Measurements from ENCODE around the gene CASKIN2.

The CASKIN2 gene

GRCh38 chr17:75546181-75546580 lies 30.8 kb upstream of the CASKIN2 start:
- Histone ChIP-seq H3K27me3 (ENCODE audit: control insufficient read depth, insufficient read depth, low read length) (no peaks in the 10 kb centered on the region), H3K36me3 (ENCODE audit: control insufficient read depth, insufficient read depth, low read length) (no peaks in the 10 kb centered on the region), H3K27ac (ENCODE audit: low read length) (no peak overlapping the region), H3K4me3 (ENCODE audit: low read length) (no peak overlapping the region), H3K9me3 (ENCODE audit: control insufficient read depth, insufficient read depth, low read length) (no peaks in the 10 kb centered on the region), H3K4me1 (ENCODE audit: control insufficient read depth, insufficient read depth, low read length) (peaks cover 7% of the 10 kb centered on the region)
- DNase-seq (ENCODE audit: low read depth, low spot score): no peak
- no CpG with 5 or more reads among the region's 13 CpGs for WGBS (ENCODE audit: insufficient coverage, insufficient read length)

- no peak for DNase-seq (ENCODE audit: low read depth, low spot score)
- peaks cover 6% of the 10 kb centered on the region; the same call in 1 of the 2 replicates for H3K4me1 ChIP-seq (ENCODE audit: control insufficient read depth, insufficient read depth, low read length)
- no peaks in the 10 kb centered on the region for H3K27me3 ChIP-seq (ENCODE audit: control insufficient read depth, insufficient read depth, low read length)
- no peaks in the 10 kb centered on the region for H3K36me3 ChIP-seq (ENCODE audit: control insufficient read depth, insufficient read depth, low read length)
- no CpG with 5 or more reads among the region's 8 CpGs for WGBS (ENCODE audit: insufficient coverage, insufficient read length)
- H3K27ac ChIP-seq (ENCODE audit: low read length): no peak overlapping the region
- H3K4me3 ChIP-seq (ENCODE audit: low read length): no peak overlapping the region
- H3K9me3 ChIP-seq (ENCODE audit: control insufficient read depth, insufficient read depth, low read length): no peaks in the 10 kb centered on the region
Measured at GRCh38 chr17:75544250-75544649, 28.9 kb upstream of the CASKIN2 start.

GRCh38 chr17:75542728-75543336 lies 27.5 kb upstream of the CASKIN2 start:
- Histone ChIP-seq H3K9me3 (ENCODE audit: control insufficient read depth, insufficient read depth, low read length) (no peaks in the 10 kb centered on the region), H3K4me3 (ENCODE audit: low read length) (no peak overlapping the region), H3K36me3 (ENCODE audit: control insufficient read depth, insufficient read depth, low read length) (no peaks in the 10 kb centered on the region), H3K4me1 (ENCODE audit: control insufficient read depth, insufficient read depth, low read length) (0 out of 2 replicates have a peak, but pooled peaks cover 1% of the 10 kb centered on the region), H3K27ac (ENCODE audit: low read length) (no peak overlapping the region), H3K27me3 (ENCODE audit: control insufficient read depth, insufficient read depth, low read length) (no peaks in the 10 kb centered on the region)
- WGBS (ENCODE audit: insufficient coverage, insufficient read length): no CpG with 5 or more reads among the region's 15 CpGs
- no peak for DNase-seq (ENCODE audit: low read depth, low spot score)

- H3K27me3 ChIP-seq (ENCODE audit: control insufficient read depth, insufficient read depth, low read length): no peaks in the 10 kb centered on the region
- H3K9me3 ChIP-seq (ENCODE audit: control insufficient read depth, insufficient read depth, low read length): no peaks in the 10 kb centered on the region
- H3K4me1 ChIP-seq (ENCODE audit: control insufficient read depth, insufficient read depth, low read length): 0 out of 2 replicates have a peak, but pooled peaks cover 1% of the 10 kb centered on the region
- no peak for DNase-seq (ENCODE audit: low read depth, low spot score)
- no peaks in the 10 kb centered on the region for H3K36me3 ChIP-seq (ENCODE audit: control insufficient read depth, insufficient read depth, low read length)
- WGBS (ENCODE audit: insufficient coverage, insufficient read length): no CpG with 5 or more reads among the region's 8 CpGs
- H3K4me3 ChIP-seq (ENCODE audit: low read length): no peak overlapping the region
- no peak overlapping the region for H3K27ac ChIP-seq (ENCODE audit: low read length)
Measured at GRCh38 chr17:75542229-75542628, 26.9 kb upstream of the CASKIN2 start.

GRCh38 chr17:75540923-75541503 lies 25.7 kb upstream of the CASKIN2 start:
- no peaks in the 10 kb centered on the region for H3K27me3 ChIP-seq (ENCODE audit: control insufficient read depth, insufficient read depth, low read length)
- no peak overlapping the region for H3K27ac ChIP-seq (ENCODE audit: low read length)
- 0 out of 2 replicates have a peak, but pooled peaks cover 1% of the 10 kb centered on the region for H3K4me1 ChIP-seq (ENCODE audit: control insufficient read depth, insufficient read depth, low read length)
- H3K9me3 ChIP-seq (ENCODE audit: control insufficient read depth, insufficient read depth, low read length): no peaks in the 10 kb centered on the region
- no CpG with 5 or more reads among the region's 4 CpGs for WGBS (ENCODE audit: insufficient coverage, insufficient read length)
- H3K36me3 ChIP-seq (ENCODE audit: control insufficient read depth, insufficient read depth, low read length): no peaks in the 10 kb centered on the region
- no peak for DNase-seq (ENCODE audit: low read depth, low spot score)
- no peak overlapping the region for H3K4me3 ChIP-seq (ENCODE audit: low read length)

GRCh38 chr17:75539967-75540729 lies 24.8 kb upstream of the CASKIN2 start:
- H3K27me3 ChIP-seq (ENCODE audit: control insufficient read depth, insufficient read depth, low read length): no peaks in the 10 kb centered on the region
- H3K4me3 ChIP-seq (ENCODE audit: low read length): no peak overlapping the region
- H3K36me3 ChIP-seq (ENCODE audit: control insufficient read depth, insufficient read depth, low read length): no peaks in the 10 kb centered on the region
- no peaks in the 10 kb centered on the region for H3K9me3 ChIP-seq (ENCODE audit: control insufficient read depth, insufficient read depth, low read length)
- DNase-seq (ENCODE audit: low read depth, low spot score): no peak
- H3K4me1 ChIP-seq (ENCODE audit: control insufficient read depth, insufficient read depth, low read length): 0 out of 2 replicates have a peak, but pooled peaks cover 1% of the 10 kb centered on the region
- no peak overlapping the region for H3K27ac ChIP-seq (ENCODE audit: low read length)
- WGBS (ENCODE audit: insufficient coverage, insufficient read length): no CpG with 5 or more reads among the region's 13 CpGs

GRCh38 chr17:75536366-75536765 lies 21.0 kb upstream of the CASKIN2 start:
- Histone ChIP-seq H3K4me1 (ENCODE audit: control insufficient read depth, insufficient read depth, low read length) (no peaks in the 10 kb centered on the region), H3K27me3 (ENCODE audit: control insufficient read depth, insufficient read depth, low read length) (no peaks in the 10 kb centered on the region), H3K4me3 (ENCODE audit: low read length) (no peak overlapping the region), H3K27ac (ENCODE audit: low read length) (no peak overlapping the region), H3K9me3 (ENCODE audit: control insufficient read depth, insufficient read depth, low read length) (no peaks in the 10 kb centered on the region), H3K36me3 (ENCODE audit: control insufficient read depth, insufficient read depth, low read length) (no peaks in the 10 kb centered on the region; the same call in 1 of the 2 replicates)
- no peak for DNase-seq (ENCODE audit: low read depth, low spot score)
- no CpG with 5 or more reads among the region's 10 CpGs for WGBS (ENCODE audit: insufficient coverage, insufficient read length)

GRCh38 chr17:75535871-75536270 lies 20.5 kb upstream of the CASKIN2 start:
- no peak for DNase-seq (ENCODE audit: low read depth, low spot score)

GRCh38 chr17:75535119-75535537 lies 19.8 kb upstream of the CASKIN2 start:
- no CpG with 5 or more reads among the region's 15 CpGs for WGBS (ENCODE audit: insufficient coverage, insufficient read length)
- no peaks in the 10 kb centered on the region; the same call in none of the 2 replicates for H3K36me3 ChIP-seq (ENCODE audit: control insufficient read depth, insufficient read depth, low read length)
- no peak overlapping the region for H3K27ac ChIP-seq (ENCODE audit: low read length)
- H3K9me3 ChIP-seq (ENCODE audit: control insufficient read depth, insufficient read depth, low read length): no peaks in the 10 kb centered on the region
- H3K4me3 ChIP-seq (ENCODE audit: low read length): no peak overlapping the region
- no peak for DNase-seq (ENCODE audit: low read depth, low spot score)
- H3K27me3 ChIP-seq (ENCODE audit: control insufficient read depth, insufficient read depth, low read length): no peaks in the 10 kb centered on the region
- H3K4me1 ChIP-seq (ENCODE audit: control insufficient read depth, insufficient read depth, low read length): peaks cover 3% of the 10 kb centered on the region; the same call in 1 of the 2 replicates

More at GRCh38 chr17:75535871-75536270, 20.5 kb upstream of the CASKIN2 start:
- no CpG with 5 or more reads among the region's 8 CpGs for WGBS (ENCODE audit: insufficient coverage, insufficient read length)
- H3K27ac ChIP-seq (ENCODE audit: low read length): no peak overlapping the region
- no peaks in the 10 kb centered on the region for H3K27me3 ChIP-seq (ENCODE audit: control insufficient read depth, insufficient read depth, low read length)
- no peaks in the 10 kb centered on the region; the same call in none of the 2 replicates for H3K36me3 ChIP-seq (ENCODE audit: control insufficient read depth, insufficient read depth, low read length)
- H3K4me3 ChIP-seq (ENCODE audit: low read length): no peak overlapping the region
- H3K9me3 ChIP-seq (ENCODE audit: control insufficient read depth, insufficient read depth, low read length): no peaks in the 10 kb centered on the region
- H3K4me1 ChIP-seq (ENCODE audit: control insufficient read depth, insufficient read depth, low read length): peaks cover 2% of the 10 kb centered on the region; the same call in 1 of the 2 replicates

GRCh38 chr17:75531721-75532072 lies 16.4 kb upstream of the CASKIN2 start:
- WGBS (ENCODE audit: insufficient coverage, insufficient read length): no CpG with 5 or more reads among the region's 7 CpGs
- peaks cover 3% of the 10 kb centered on the region; the same call in 1 of the 2 replicates for H3K4me1 ChIP-seq (ENCODE audit: control insufficient read depth, insufficient read depth, low read length)
- H3K36me3 ChIP-seq (ENCODE audit: control insufficient read depth, insufficient read depth, low read length): no peaks in the 10 kb centered on the region; the same call in none of the 2 replicates
- no peak overlapping the region for H3K27ac ChIP-seq (ENCODE audit: low read length)
- DNase-seq (ENCODE audit: low read depth, low spot score): no peak
- no peaks in the 10 kb centered on the region for H3K9me3 ChIP-seq (ENCODE audit: control insufficient read depth, insufficient read depth, low read length)
- H3K4me3 ChIP-seq (ENCODE audit: low read length): no peak overlapping the region
- H3K27me3 ChIP-seq (ENCODE audit: control insufficient read depth, insufficient read depth, low read length): no peaks in the 10 kb centered on the region

All from iPS DF 6.9 (cell line).